Small intestine (tissue), 16 donors: ENCODE results near the gene OTULINL. TPM values are rescaled to one million over a fixed set of nuclear protein-coding genes. Genes with fewer than 3 reads are reported as not detected.

Source experiments
- DNase-seq, 2 donors: peaks; one replicate each; pipeline versions ENCODE4 v3.0.0 to v3.0.0-alpha.2; 2013
- FAIRE-seq: peaks from 2 replicates; lab custom pipeline; 2012; peaks lifted over from hg19 to GRCh38; lab: Jason Lieb, UNC
- H3K27ac ChIP-seq, 3 donors: one replicate each; pipeline ENCODE4 v1.5.1; 2013; ENCODE audit warnings: low read length in 2 of 3, mild to moderate bottlenecking in 2 of 3, control low read depth in 1 of 3, inconsistent platforms in 1 of 3, low read depth in 1 of 3, moderate library complexity in 1 of 3
- H3K27me3 ChIP-seq, 3 donors: one replicate each; pipeline ENCODE4 v1.6.1; 2013; ENCODE audit warnings: low read length in 3 of 3, inconsistent platforms in 1 of 3; ENCODE audit not compliant: control insufficient read depth in 3 of 3, insufficient read depth in 3 of 3
- H3K36me3 ChIP-seq, 3 donors: one replicate each; pipeline ENCODE4 v1.6.1; 2013; ENCODE audit warnings: low read length in 3 of 3, inconsistent platforms in 1 of 3, low read depth in 1 of 3, mild to moderate bottlenecking in 1 of 3, moderate library complexity in 1 of 3; ENCODE audit not compliant: control insufficient read depth in 3 of 3, insufficient read depth in 2 of 3
- H3K4me1 ChIP-seq, 3 donors: one replicate each; pipeline ENCODE4 v1.6.1; 2013; ENCODE audit warnings: low read length in 2 of 3, inconsistent platforms in 1 of 3, low read depth in 1 of 3, mild to moderate bottlenecking in 1 of 3, moderate library complexity in 1 of 3; ENCODE audit not compliant: control insufficient read depth in 3 of 3, insufficient read depth in 2 of 3
- H3K4me3 ChIP-seq, 3 donors: one replicate each; pipeline ENCODE4 v1.5.1; 2013; ENCODE audit warnings: low read length in 3 of 3, control low read depth in 1 of 3, inconsistent platforms in 1 of 3, low read depth in 1 of 3, mild to moderate bottlenecking in 1 of 3, moderate library complexity in 1 of 3
- H3K9me3 ChIP-seq, 2 donors: one replicate each; pipeline ENCODE4 v1.6.1; 2013; ENCODE audit warnings: low read depth in 1 of 2, low read length in 1 of 2; ENCODE audit not compliant: control insufficient read depth in 2 of 2, insufficient read depth in 1 of 2
- WGBS, 3 donors: extraction: QIAGEN DNeasy Blood & Tissue Kit; methylation state at CpG; one replicate each; pipeline ENCODE4 v1.1.7; 2013; 5-methylcytosine and 5-hydroxymethylcytosine counted together
- long read RNA-seq, 10 donors: transcript quantifications; one replicate each; lab custom pipeline, GENCODE V29; 2026
- polyA plus RNA-seq, 4 donors: library from polyadenylated mRNA; stranded (reverse) in 3 of 4; unstranded in 1 of 4; fragments of 200-250 nt in 3 of 4; fragments of 120-200 nt in 1 of 4; gene quantifications; one replicate each; pipeline versions ENCODE4 v1.2.1 to v1.2.3, GENCODE V29; 2013
- donor health status: healthy with polysubstance abuse.
- donor health status: control.
- donor health status: control.
- donor health status: Bipolar disorder and iron deficiency.
- donor health status: healthy.

OTULINL gene
- polyA plus RNA-seq: 10 to 100 TPM in 2 of 4 donors, 1 to 10 TPM in 2; 4.7 to 20.8 (median 12.0) TPM
- long read RNA-seq, donor 1, transcript OTULINL-201 (8 exons, 3,597 nt): major isoform, 22 of 4,423 reads
- long read RNA-seq, donor 1, partial matches to known transcripts: 4,392 of 4,423 reads
- long read RNA-seq, donor 1, other reads (novel, unspliced or antisense): 9 of 4,423 reads
- long read RNA-seq, donor 2, transcript OTULINL-201 (8 exons, 3,597 nt): major isoform, 6 of 1,116 reads
- long read RNA-seq, donor 2, partial matches to known transcripts: 1,110 of 1,116 reads
- long read RNA-seq, donor 2, other reads (novel, unspliced or antisense): 0 of 1,116 reads
- long read RNA-seq, donor 3, partial matches to known transcripts: 2,153 of 2,157 reads
- long read RNA-seq, donor 3, other reads (novel, unspliced or antisense): 0 of 2,157 reads
- long read RNA-seq, donor 4: 0 reads
- long read RNA-seq, donor 5, partial matches to known transcripts: 1,536 of 1,539 reads
- long read RNA-seq, donor 5, other reads (novel, unspliced or antisense): 0 of 1,539 reads
- long read RNA-seq, donor 6, partial matches to known transcripts: 0 of 4 reads
- long read RNA-seq, donor 6, other reads (novel, unspliced or antisense): 0 of 4 reads
- long read RNA-seq, donor 7, partial matches to known transcripts: 2,864 of 2,865 reads
- long read RNA-seq, donor 7, other reads (novel, unspliced or antisense): 0 of 2,865 reads
- long read RNA-seq, donor 8: 0 reads
- long read RNA-seq, donor 9, partial matches to known transcripts: 0 of 1 reads
- long read RNA-seq, donor 9, other reads (novel, unspliced or antisense): 0 of 1 reads
- long read RNA-seq, donor 10, transcript OTULINL-201 (8 exons, 3,597 nt): major isoform, 8 of 20 reads
- long read RNA-seq, donor 10, partial matches to known transcripts: 0 of 20 reads
- long read RNA-seq, donor 10, other reads (novel, unspliced or antisense): 12 of 20 reads

DNA sequence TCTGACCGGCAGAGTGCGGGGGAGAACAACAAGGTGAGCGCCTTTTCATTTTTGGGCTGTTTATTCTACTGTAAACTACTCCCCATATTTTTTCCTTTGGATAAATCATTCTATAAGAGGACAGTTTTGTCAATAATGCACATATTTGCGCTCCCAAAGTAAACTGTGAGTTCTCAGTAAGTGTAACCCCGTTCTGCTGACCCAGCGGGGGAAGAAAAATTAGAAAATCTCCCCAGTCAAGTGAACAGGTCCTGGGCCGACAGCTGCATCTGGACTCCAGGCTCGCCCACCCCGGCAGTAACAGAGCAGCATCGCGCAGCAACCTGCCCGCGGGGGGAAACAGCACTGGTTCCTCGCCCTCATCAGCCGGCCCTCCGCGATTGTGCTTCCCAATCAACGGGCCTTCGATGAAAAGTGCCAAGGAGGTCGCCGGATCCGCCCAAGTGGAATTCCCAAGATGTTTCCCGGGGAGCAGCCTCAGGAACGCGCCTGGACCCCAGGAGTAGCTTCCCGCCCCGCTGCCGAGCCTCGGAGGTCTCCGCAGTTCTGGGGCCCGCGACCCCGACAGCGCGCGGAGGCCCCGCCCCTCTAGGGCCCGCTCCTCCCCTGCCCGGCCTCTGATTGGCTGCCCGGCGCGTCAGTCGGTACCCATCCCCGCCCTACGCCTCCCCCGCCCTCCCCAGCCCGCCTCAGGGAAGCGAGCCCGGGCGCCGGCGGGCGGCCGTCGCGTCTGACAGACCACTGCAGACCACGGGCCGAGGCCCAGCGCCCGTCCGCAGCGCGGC, at the start of gene OTULINL:
Gene OTULINL, plus strand, starts transcription at position 687 of the 785 bp plus-strand sequence. CDS start 103 bp downstream, outside the sequence.
- no peaks in the 10 kb centered on the region for H3K27me3 ChIP-seq
- DNase-seq: peak; percentile 87 to 92
- peaks cover 3 to 19% (median 7%) of the 10 kb centered on the region in 3 donors for H3K4me1 ChIP-seq
- H3K36me3 ChIP-seq: no peaks in the 10 kb centered on the region
- H3K4me3 ChIP-seq: peak within 1 kb of the TSS; percentile 62 to 97 (median 89)
- peak within 1 kb of the TSS; percentile 46 to 93 (median 77) for H3K27ac ChIP-seq
- no peak for FAIRE-seq
- WGBS, 3 donors: 4 to 6% (median 5%) methylated on average over 48 to 63 of the region's 63 CpGs
- H3K9me3 ChIP-seq: peaks cover 0 to 2% of the 10 kb centered on the region in 2 donors

DNA sequence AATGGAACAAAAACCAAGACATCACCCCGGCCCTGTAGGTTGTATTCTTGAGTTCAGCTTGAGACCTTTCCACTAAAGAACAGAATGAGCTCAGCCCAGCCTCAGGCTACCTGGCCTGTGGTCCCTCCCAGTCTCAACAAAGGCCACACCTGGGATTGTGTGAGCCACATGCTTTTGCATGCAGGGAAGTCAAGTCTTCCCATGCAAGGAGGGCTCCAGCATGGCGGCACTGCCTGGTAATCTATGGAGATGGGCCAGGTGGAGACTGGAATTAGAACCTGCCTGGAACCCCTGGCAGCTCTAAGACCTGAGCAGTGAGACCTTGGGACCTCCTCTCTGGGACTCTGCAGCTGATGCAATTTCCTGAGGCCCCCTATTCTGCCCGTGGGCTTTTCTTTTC, 49.4 kb upstream of the OTULINL start:
- Histone ChIP-seq H3K36me3 (no peaks in the 10 kb centered on the region), H3K27me3 (no peaks in the 10 kb centered on the region), H3K4me3 (no peak overlapping the region), H3K9me3 (no peaks in the 10 kb centered on the region), H3K4me1 (no peaks in the 10 kb centered on the region), H3K27ac (no peak overlapping the region)
- DNase-seq (no peak), FAIRE-seq (no peak)
- WGBS, 3 donors: 56 to 78% (median 61%) methylated on average over 3 of the region's 3 CpGs

DNA sequence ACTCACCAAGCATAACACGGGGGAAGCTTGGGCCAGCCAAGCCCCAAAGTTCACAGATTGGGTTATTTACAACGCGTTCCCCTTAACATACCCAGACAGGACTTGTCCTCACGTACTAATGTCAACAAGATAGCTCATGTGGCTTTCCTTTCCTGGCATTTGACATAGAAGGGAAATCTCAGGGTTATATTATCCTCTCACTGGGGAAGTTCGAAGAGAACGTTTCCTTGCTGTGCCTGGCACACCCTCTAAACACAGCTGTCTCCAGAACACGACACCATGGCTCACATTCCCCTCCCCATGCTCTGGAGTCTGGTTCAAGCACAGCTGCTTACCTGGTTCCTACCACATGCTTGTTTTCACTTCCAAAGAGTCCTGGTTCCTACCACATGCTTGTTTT, 46.8 kb upstream of the OTULINL start:
- H3K4me1 ChIP-seq: no peaks in the 10 kb centered on the region
- 8 to 15% (median 12%) methylated on average over 7 of the region's 7 CpGs for WGBS, 3 donors
- no peaks in the 10 kb centered on the region for H3K27me3 ChIP-seq
- H3K9me3 ChIP-seq: peaks cover 0 to 3% of the 10 kb centered on the region in 2 donors
- H3K36me3 ChIP-seq: no peaks in the 10 kb centered on the region
- peak; percentile 29 to 39 for DNase-seq
- no peak for FAIRE-seq
- H3K4me3 ChIP-seq: no peak overlapping the region
- H3K27ac ChIP-seq: no peak overlapping the region

DNA sequence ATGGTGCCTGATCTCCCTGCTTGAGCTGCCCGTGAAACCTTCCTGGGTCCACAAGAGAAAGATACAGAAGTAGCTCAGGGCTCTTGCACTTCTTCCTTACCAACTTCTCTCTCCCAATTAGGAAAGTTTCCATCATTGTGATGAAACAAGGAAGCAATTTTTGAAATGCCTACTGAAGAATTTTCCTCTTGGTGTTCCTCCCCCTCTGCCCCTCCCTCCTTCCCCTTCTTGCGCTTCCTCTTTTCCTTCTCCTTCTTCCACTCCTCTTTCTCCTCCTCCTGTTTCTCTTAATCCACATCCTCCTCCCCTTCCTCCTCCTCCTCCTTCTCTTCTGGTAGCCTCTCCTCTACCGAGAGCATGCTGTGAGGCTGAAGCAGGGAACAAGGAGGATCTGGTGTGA, 36.3 kb upstream of the OTULINL start:
- DNase-seq (no peak), FAIRE-seq (no peak)
- Histone ChIP-seq H3K27me3 (no peaks in the 10 kb centered on the region), H3K4me3 (no peak overlapping the region), H3K4me1 (no peaks in the 10 kb centered on the region), H3K9me3 (peaks cover 0 to 6% of the 10 kb centered on the region in 2 donors), H3K27ac (no peak overlapping the region), H3K36me3 (no peaks in the 10 kb centered on the region)
- WGBS, 3 donors: 65 to 82% (median 71%) methylated on average over 3 of the region's 3 CpGs

DNA sequence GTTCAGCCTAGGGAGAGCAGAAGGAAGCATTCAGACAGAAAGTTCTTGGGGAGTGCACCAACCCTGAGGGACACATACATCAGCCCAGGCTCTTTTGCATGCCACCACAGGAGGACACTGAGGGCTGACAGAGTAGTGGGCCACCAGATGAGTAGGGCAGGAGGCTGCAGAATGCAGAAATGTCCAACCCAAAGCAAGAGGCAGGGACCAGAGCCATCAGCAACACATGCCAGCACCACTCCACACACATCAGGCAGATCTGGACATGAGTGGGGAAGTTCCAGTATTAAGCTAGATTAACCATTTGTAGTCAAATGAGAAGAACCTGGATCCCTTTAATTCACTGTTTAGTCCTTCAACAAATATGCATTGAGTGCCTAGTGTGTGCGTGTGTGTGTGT, 35.7 kb upstream of the OTULINL start:
- H3K27ac ChIP-seq: no peak overlapping the region
- H3K4me1 ChIP-seq: peaks cover 0 to 5% (median 3%) of the 10 kb centered on the region in 3 donors
- H3K27me3 ChIP-seq: no peaks in the 10 kb centered on the region
- 53 to 90% (median 54%) methylated on average over 1 of the region's 1 CpG for WGBS, 3 donors
- FAIRE-seq (no peak), DNase-seq (no peak)
- H3K4me3 ChIP-seq: no peak overlapping the region
- peaks cover 0 to 4% of the 10 kb centered on the region in 2 donors for H3K9me3 ChIP-seq
- H3K36me3 ChIP-seq: no peaks in the 10 kb centered on the region

DNA sequence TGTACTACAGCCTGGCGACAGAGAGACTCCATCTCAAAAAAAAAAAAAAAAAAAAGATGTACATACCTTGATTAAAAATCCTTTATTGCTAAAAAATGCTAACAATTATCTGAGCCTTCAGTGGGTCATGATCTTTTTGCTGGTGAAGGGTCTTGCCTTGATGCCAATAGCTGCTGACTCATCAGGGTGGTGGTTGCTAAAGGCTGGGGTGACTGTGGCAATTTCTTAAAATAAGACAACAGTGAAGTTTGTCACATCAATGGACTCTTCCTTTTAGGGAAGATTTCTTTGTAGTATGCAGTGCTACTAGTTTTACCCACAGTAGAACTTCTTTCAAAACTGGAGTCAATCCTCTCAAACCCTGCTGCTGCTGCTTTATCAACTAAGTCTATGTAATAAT, 33.9 kb upstream of the OTULINL start:
- DNase-seq (no peak), FAIRE-seq (no peak)
- Histone ChIP-seq H3K27me3 (no peaks in the 10 kb centered on the region), H3K9me3 (peaks cover 0 to 14% of the 10 kb centered on the region in 2 donors), H3K4me1 (peaks cover 2 to 7% (median 3%) of the 10 kb centered on the region in 3 donors), H3K27ac (no peak overlapping the region), H3K36me3 (no peaks in the 10 kb centered on the region), H3K4me3 (no peak overlapping the region)
- 100% methylated on average over 1 of the region's 1 CpG for WGBS, 3 donors

DNA sequence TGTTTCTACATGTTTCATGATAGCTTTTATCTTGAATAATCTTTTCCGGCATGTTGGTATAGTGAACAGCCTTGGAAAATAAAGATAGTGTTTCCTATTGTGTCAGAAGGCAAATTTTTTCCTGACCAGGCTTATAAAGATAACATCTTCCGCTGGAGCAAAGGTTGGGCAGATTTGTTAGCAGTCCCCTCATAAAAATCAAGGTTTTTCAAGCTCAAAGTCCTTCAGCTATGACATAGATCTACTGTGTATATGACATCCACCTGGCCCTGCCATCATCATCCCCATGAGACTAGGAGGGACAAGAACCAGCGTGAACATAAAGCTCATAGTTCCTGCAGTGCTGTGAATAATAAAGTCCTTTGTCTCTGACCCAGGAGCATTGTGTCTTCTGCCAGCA, 30.4 kb upstream of the OTULINL start:
- DNase-seq: peak; percentile 92 to 94
- no peak overlapping the region for H3K4me3 ChIP-seq
- peak overlapping the region in 2 of 3 donors; percentile 43 to 50 for H3K27ac ChIP-seq
- peaks cover 0 to 31% of the 10 kb centered on the region in 2 donors for H3K9me3 ChIP-seq
- no peaks in the 10 kb centered on the region for H3K36me3 ChIP-seq
- peaks cover 2 to 7% (median 4%) of the 10 kb centered on the region in 3 donors for H3K4me1 ChIP-seq
- no peaks in the 10 kb centered on the region for H3K27me3 ChIP-seq
- WGBS, 3 donors: 13 to 63% (median 50%) methylated on average over 3 of the region's 3 CpGs
- no peak for FAIRE-seq
